H9 (cell line): ENCODE results near the gene CREB5. TPM values are rescaled to one million over a fixed set of nuclear protein-coding genes. Genes with fewer than 3 reads are reported as not detected.
"Not testable (repeated sequence)": the region's sequence is repeated elsewhere in the genome, so short reads cannot be mapped to it uniquely, and the experiment has no call there.

Experiments used
- DNase-seq: peaks from one replicate; pipeline ENCODE4 v3.0.0-alpha.2; 2017
- H2AFZ ChIP-seq: one replicate; pipeline ENCODE4 v1.6.1; 2013; ENCODE audit warnings: mild to moderate bottlenecking, low read length, control low read depth, moderate library complexity
- H2AK5ac ChIP-seq: 2 replicates; pipeline ENCODE4 v1.6.1; 2013; ENCODE audit warnings: low read length, control low read depth, mixed read lengths; ENCODE audit not compliant: insufficient read length
- H2BK120ac ChIP-seq: one replicate; pipeline ENCODE4 v1.6.1; 2013; ENCODE audit warnings: low read depth, mild to moderate bottlenecking, low read length, control low read depth, inconsistent platforms; ENCODE audit not compliant: poor library complexity, severe bottlenecking
- H2BK12ac ChIP-seq: 2 replicates; pipeline ENCODE4 v1.6.1; 2013; ENCODE audit warnings: low read length, control low read depth, mixed read lengths, low read depth; ENCODE audit not compliant: insufficient read length
- H2BK15ac ChIP-seq: 2 replicates; pipeline ENCODE4 v1.6.1; 2013; ENCODE audit warnings: low read depth, low read length, control low read depth
- H2BK20ac ChIP-seq: one replicate; pipeline ENCODE4 v1.6.1; 2013; ENCODE audit warnings: low read depth, mild to moderate bottlenecking, low read length, control low read depth, inconsistent platforms; ENCODE audit not compliant: poor library complexity, severe bottlenecking
- H2BK5ac ChIP-seq: 2 replicates; pipeline ENCODE4 v1.6.1; 2013; ENCODE audit warnings: low read length, control low read depth, mixed read lengths; ENCODE audit not compliant: insufficient read length
- H3K14ac ChIP-seq: 2 replicates; pipeline ENCODE4 v1.6.1; 2013; ENCODE audit warnings: low read length, control low read depth; ENCODE audit not compliant: insufficient read depth
- H3K18ac ChIP-seq: 2 replicates; pipeline ENCODE4 v1.6.1; 2013; ENCODE audit warnings: low read depth, mild to moderate bottlenecking, mixed read lengths, low read length, control low read depth; ENCODE audit not compliant: insufficient read length
- H3K23ac ChIP-seq: 2 replicates; pipeline ENCODE4 v1.6.1; 2013; ENCODE audit warnings: low read length, control low read depth, mixed read lengths, low read depth; ENCODE audit not compliant: insufficient read length
- H3K23me2 ChIP-seq: 2 replicates; pipeline ENCODE4 v1.6.1; 2013; ENCODE audit warnings: low read depth, mild to moderate bottlenecking, mixed read lengths, low read length, control low read depth; ENCODE audit not compliant: insufficient read length, poor library complexity, severe bottlenecking
- H3K27ac ChIP-seq: 2 replicates; pipeline ENCODE4 v1.5.1; 2013; ENCODE audit warnings: low read length, control low read depth, mixed read lengths, low read depth; ENCODE audit not compliant: insufficient read length
- H3K27me3 ChIP-seq: 2 replicates; pipeline ENCODE4 v1.6.1; 2013; ENCODE audit warnings: low read length, control low read depth, inconsistent platforms; ENCODE audit not compliant: insufficient read depth
- H3K4ac ChIP-seq: 2 replicates; pipeline ENCODE4 v1.6.1; 2013; ENCODE audit warnings: low read depth, mild to moderate bottlenecking, control low read depth, inconsistent platforms, low read length, moderate library complexity
- H3K4me1 ChIP-seq: 2 replicates; pipeline ENCODE4 v1.6.1; 2013; ENCODE audit warnings: low read length, control low read depth, inconsistent platforms; ENCODE audit not compliant: insufficient read depth
- H3K4me2 ChIP-seq: 2 replicates; pipeline ENCODE4 v1.6.1; 2013; ENCODE audit warnings: low read length, control low read depth, mixed read lengths; ENCODE audit not compliant: insufficient read length, insufficient read depth
- H3K56ac ChIP-seq: 2 replicates; pipeline ENCODE4 v1.6.1; 2013; ENCODE audit warnings: low read depth, mild to moderate bottlenecking, mixed read lengths, low read length, control low read depth; ENCODE audit not compliant: insufficient read length
- H3K79me1 ChIP-seq: 2 replicates; pipeline ENCODE4 v1.6.1; 2013; ENCODE audit warnings: low read depth, mild to moderate bottlenecking, moderate library complexity, low read length, control low read depth, inconsistent platforms; ENCODE audit not compliant: insufficient read depth, poor library complexity, severe bottlenecking
- H3K79me2 ChIP-seq: 2 replicates; pipeline ENCODE4 v1.6.1; 2013; ENCODE audit warnings: low read length, control low read depth, inconsistent platforms; ENCODE audit not compliant: insufficient read depth
- H3K9ac ChIP-seq: 2 replicates; pipeline ENCODE4 v1.6.1; 2013; ENCODE audit warnings: low read length, control low read depth, mixed read lengths; ENCODE audit not compliant: insufficient read length; ENCODE audit errors: extremely low read depth
- H3K9me3 ChIP-seq: one replicate; pipeline ENCODE4 v1.6.1; 2013; ENCODE audit warnings: low read depth, low read length, inconsistent platforms; ENCODE audit not compliant: control insufficient read depth
- H3T11ph ChIP-seq: one replicate; pipeline ENCODE4 v1.6.1; 2013; ENCODE audit warnings: mild to moderate bottlenecking, low read length, control low read depth, inconsistent platforms
- H4K20me1 ChIP-seq: one replicate; pipeline ENCODE4 v1.6.1; 2013; ENCODE audit not compliant: control insufficient read depth, insufficient read length, insufficient read depth
- H4K5ac ChIP-seq: 2 replicates; pipeline ENCODE4 v1.6.1; 2013; ENCODE audit warnings: low read depth, mild to moderate bottlenecking, mixed read lengths, low read length, control low read depth; ENCODE audit not compliant: insufficient read length
- H4K8ac ChIP-seq: replicated peaks from 2 replicates; pipeline ENCODE4 v1.6.1; 2013; ENCODE audit warnings: low read length, control low read depth, mixed read lengths, low read depth; ENCODE audit not compliant: insufficient read length
- H4K91ac ChIP-seq: 2 replicates; pipeline ENCODE4 v1.6.1; 2013; ENCODE audit warnings: low read depth, mild to moderate bottlenecking, moderate library complexity, mixed read lengths, low read length, control low read depth; ENCODE audit not compliant: insufficient read length
- H3K27ac Mint-ChIP-seq, 3 experiments: 2 replicates in 2 of 3; 3 replicates in 1 of 3; pipeline ENCODE4 v1.8.0; 2020 to 2021; ENCODE audit warnings: mixed read lengths in 3 of 3, mild to moderate bottlenecking in 1 of 3, moderate library complexity in 1 of 3
- H3K27me3 Mint-ChIP-seq: 2 replicates; pipeline ENCODE4 v1.8.0; 2021; ENCODE audit warnings: low read depth, mild to moderate bottlenecking, moderate library complexity, mixed read lengths
- H3K36me3 Mint-ChIP-seq, 3 experiments: 2 replicates in 2 of 3; 3 replicates in 1 of 3; pipeline ENCODE4 v1.8.0; 2020 to 2021; ENCODE audit warnings: low read depth in 3 of 3, mixed read lengths in 3 of 3; ENCODE audit not compliant: insufficient read depth in 1 of 3
- H3K4me1 Mint-ChIP-seq, 2 experiments: 2 replicates each; pipeline ENCODE4 v1.8.0; 2020; ENCODE audit warnings: mixed read lengths in 2 of 2
- H3K4me3 Mint-ChIP-seq, 2 experiments: 2 replicates in 1 of 2; 3 replicates in 1 of 2; pipeline ENCODE4 v1.8.0; 2020 to 2021; ENCODE audit warnings: mild to moderate bottlenecking in 2 of 2, mixed read lengths in 2 of 2, moderate library complexity in 1 of 2
- H3K9me3 Mint-ChIP-seq, 2 experiments: 2 replicates in 1 of 2; 3 replicates in 1 of 2; pipeline ENCODE4 v1.8.0; 2020; ENCODE audit warnings: mild to moderate bottlenecking in 2 of 2, mixed read lengths in 2 of 2, moderate library complexity in 1 of 2
- WGBS: extraction: QIAGEN DNeasy Blood & Tissue Kit; methylation state at CpG from one replicate; pipeline ENCODE4 v1.1.7; 2013; ENCODE audit warnings: missing lambda C conversion rate, low lambda C conversion rate, mixed read lengths; ENCODE audit not compliant: insufficient read length; ENCODE audit errors: extremely low coverage; 5-methylcytosine and 5-hydroxymethylcytosine counted together
- total RNA-seq: library from RNA; stranded (reverse); gene quantifications from 2 replicates; pipeline ENCODE4 v1.2.1, GENCODE V29; 2021
- TF ChIP-seq, protein P1 (sequence below): fragments of 200-600 bp; sonication (generic); conservative IDR thresholded peaks from 3 replicates; pipeline ENCODE4 v1.8.0; 2021; ENCODE audit warnings: antibody characterized with exemption, mild to moderate bottlenecking

CREB5 gene
- total RNA-seq, 1 experiment from 2014 or later: 4.0 TPM

DNA sequence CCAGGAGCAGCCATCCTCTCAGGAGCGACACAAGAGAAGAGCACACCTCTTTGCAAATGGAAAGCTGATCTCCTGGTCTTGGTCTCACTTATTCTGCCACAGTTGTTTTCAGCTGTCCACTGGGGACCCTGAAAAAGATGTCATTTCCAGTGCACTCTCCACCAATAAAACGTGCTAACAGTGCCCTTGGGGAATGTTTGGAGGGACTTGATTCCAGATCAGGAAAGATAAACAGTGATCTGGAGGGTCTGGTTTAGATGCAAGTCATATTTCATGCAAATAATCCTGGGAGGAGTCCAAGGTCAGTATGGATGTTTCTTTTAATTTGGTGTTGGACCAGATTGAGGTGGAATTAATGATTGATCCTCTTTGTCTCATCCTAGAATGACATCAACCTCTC lies 185.0 kb downstream of the CREB5 start:
- Histone ChIP-seq H3K79me2 (no peaks in the 10 kb centered on the region), H2BK20ac (no peak overlapping the region), H3K4me2 (no peak overlapping the region), H2BK12ac (no peak overlapping the region), H3K27ac (no peak overlapping the region), H2BK15ac (no peak overlapping the region), H2BK5ac (no peak overlapping the region), H3K9ac (no peak overlapping the region), H4K5ac (no peak overlapping the region), H3K56ac (no peak overlapping the region), H4K8ac (no peak overlapping the region), H2BK120ac (no peak overlapping the region), H2AFZ (no peak overlapping the region), H3K27me3 (no peaks in the 10 kb centered on the region), H3K9me3 (no peaks in the 10 kb centered on the region), H3K79me1 (no peaks in the 10 kb centered on the region), H3K18ac (no peak overlapping the region), H4K20me1 (no peaks in the 10 kb centered on the region), H2AK5ac (no peak overlapping the region), H3K14ac (no peak overlapping the region), H3K4ac (no peak overlapping the region), H3K23me2 (no peaks in the 10 kb centered on the region), H4K91ac (no peak overlapping the region), H3T11ph (no peak overlapping the region), H3K23ac (no peak overlapping the region), H3K4me1 (no peaks in the 10 kb centered on the region)
- Mint-ChIP-seq H3K9me3 (no peaks in the 10 kb centered on the region), H3K4me3 (no peak overlapping the region), H3K4me1 (peaks cover 0 to 3% of the 10 kb centered on the region in 2 experiments; a peak in 1 of 4 replicates), H3K27ac (no peak overlapping the region), H3K27me3 (no peaks in the 10 kb centered on the region), H3K36me3 (no peaks in the 10 kb centered on the region)
- TF ChIP-seq, protein P1, sequence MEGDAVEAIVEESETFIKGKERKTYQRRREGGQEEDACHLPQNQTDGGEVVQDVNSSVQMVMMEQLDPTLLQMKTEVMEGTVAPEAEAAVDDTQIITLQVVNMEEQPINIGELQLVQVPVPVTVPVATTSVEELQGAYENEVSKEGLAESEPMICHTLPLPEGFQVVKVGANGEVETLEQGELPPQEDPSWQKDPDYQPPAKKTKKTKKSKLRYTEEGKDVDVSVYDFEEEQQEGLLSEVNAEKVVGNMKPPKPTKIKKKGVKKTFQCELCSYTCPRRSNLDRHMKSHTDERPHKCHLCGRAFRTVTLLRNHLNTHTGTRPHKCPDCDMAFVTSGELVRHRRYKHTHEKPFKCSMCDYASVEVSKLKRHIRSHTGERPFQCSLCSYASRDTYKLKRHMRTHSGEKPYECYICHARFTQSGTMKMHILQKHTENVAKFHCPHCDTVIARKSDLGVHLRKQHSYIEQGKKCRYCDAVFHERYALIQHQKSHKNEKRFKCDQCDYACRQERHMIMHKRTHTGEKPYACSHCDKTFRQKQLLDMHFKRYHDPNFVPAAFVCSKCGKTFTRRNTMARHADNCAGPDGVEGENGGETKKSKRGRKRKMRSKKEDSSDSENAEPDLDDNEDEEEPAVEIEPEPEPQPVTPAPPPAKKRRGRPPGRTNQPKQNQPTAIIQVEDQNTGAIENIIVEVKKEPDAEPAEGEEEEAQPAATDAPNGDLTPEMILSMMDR: no peak
- no CpG with 5 or more reads among the region's 2 CpGs for WGBS
- no peak for DNase-seq

DNA sequence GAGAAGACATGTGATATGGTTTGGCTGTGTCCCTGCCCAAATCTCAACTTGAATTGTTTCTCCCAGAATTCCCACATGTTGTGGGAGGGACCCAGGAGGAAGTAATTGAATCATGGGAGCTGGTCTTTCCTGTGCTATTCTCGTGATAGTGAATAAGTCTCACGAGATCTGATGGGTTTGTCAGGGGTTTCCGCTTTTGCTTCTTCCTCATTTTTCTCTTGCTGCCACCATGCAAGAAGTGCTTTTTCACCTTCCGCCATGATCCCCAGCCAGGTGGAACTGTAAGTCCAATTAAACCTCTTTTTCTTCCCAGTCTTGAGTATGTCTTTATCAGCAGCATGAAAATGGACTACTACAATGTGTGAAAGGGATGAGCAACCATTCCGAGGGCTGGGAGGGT lies 185.7 kb downstream of the CREB5 start:
- H2AK5ac ChIP-seq, H3K14ac ChIP-seq, DNase-seq, H3K9me3 ChIP-seq, H4K5ac ChIP-seq, H3K27ac ChIP-seq, H3K79me2 ChIP-seq, H3K23ac ChIP-seq, H3K18ac ChIP-seq, H2BK5ac ChIP-seq, H3K27me3 ChIP-seq, H4K20me1 ChIP-seq, H2BK15ac ChIP-seq, H3K4me2 ChIP-seq, H4K91ac ChIP-seq, H4K8ac ChIP-seq, H2BK120ac ChIP-seq, H3K36me3 Mint-ChIP-seq, H3K27me3 Mint-ChIP-seq, H2AFZ ChIP-seq, H3K9me3 Mint-ChIP-seq, H3K79me1 ChIP-seq, H2BK20ac ChIP-seq, H3K4me3 Mint-ChIP-seq, H3K56ac ChIP-seq, H3K4me1 ChIP-seq, H3T11ph ChIP-seq, H3K4me1 Mint-ChIP-seq, H2BK12ac ChIP-seq, H3K27ac Mint-ChIP-seq, H3K23me2 ChIP-seq, H3K4ac ChIP-seq, H3K9ac ChIP-seq: not testable (repeated sequence)
- no CpG with 5 or more reads among the region's 5 CpGs for WGBS
